Stimulated activated CD4-positive, alpha-beta T cell treated with anti-CD3 and anti-CD28 coated beads, Interleukin-12 subunit alpha, Interleukin-12 subunit beta, amount 100 ng/mL, for 4 hours (primary cell): ENCODE measurements around the gene BID.

Experiments used
- DNase-seq: peaks from one replicate; pipeline ENCODE4 v3.0.0-alpha.2; 2020

Gene BID

GRCh38 chr22:17802822-17803221 lies 28.6 kb upstream of the BID start:
- no peak for DNase-seq

GRCh38 chr22:17802411-17802810 lies 28.1 kb upstream of the BID start:
- DNase-seq: no peak

- no peak for DNase-seq
These were observed 23.7 kb upstream of the BID start for GRCh38 chr22:17797721-17798559.

GRCh38 chr22:17796695-17797094 lies 22.4 kb upstream of the BID start:
- DNase-seq: no peak

- no peak for DNase-seq
These were observed 21.6 kb upstream of the BID start for GRCh38 chr22:17795661-17796548.

- no peak for DNase-seq
These were observed 20.7 kb upstream of the BID start for GRCh38 chr22:17794726-17795542.

- no peak for DNase-seq
These were observed 18.7 kb upstream of the BID start for GRCh38 chr22:17792854-17793434.

- no peak for DNase-seq
These were observed 18.0 kb upstream of the BID start for GRCh38 chr22:17792299-17792698.

- no peak for DNase-seq
These were observed 16.9 kb upstream of the BID start for GRCh38 chr22:17791196-17791595.

- no peak for DNase-seq
These were observed 15.3 kb upstream of the BID start for GRCh38 chr22:17789379-17790200.

GRCh38 chr22:17788528-17789378 lies 14.5 kb upstream of the BID start:
- DNase-seq: no peak

- DNase-seq: no peak
These were observed 13.6 kb upstream of the BID start for GRCh38 chr22:17787716-17788330.

- no peak for DNase-seq
These were observed 13.0 kb upstream of the BID start for GRCh38 chr22:17787241-17787640.

GRCh38 chr22:17786435-17787161 lies 12.3 kb upstream of the BID start:
- no peak for DNase-seq

- DNase-seq: peak; percentile 70
These were observed 11.2 kb upstream of the BID start for GRCh38 chr22:17785185-17786184.

- no peak for DNase-seq
These were observed 10.5 kb upstream of the BID start for GRCh38 chr22:17784776-17785175.

- no peak for DNase-seq
These were observed 9.7 kb upstream of the BID start for GRCh38 chr22:17783773-17784480.

GRCh38 chr22:17783312-17783711 lies 9.0 kb upstream of the BID start:
- no peak for DNase-seq
